Uterus (tissue), 2 donors: ENCODE data around the gene SLC34A3.

Experiments
- CTCF ChIP-seq, 4 experiments: fragments of 200-600 bp in 2 of 4; fragments of 450-650 bp in 2 of 4; sonication (generic) in 2 of 4; IDR thresholded peaks; one replicate each; pipeline ENCODE4 v1.5.1; 2016 to 2019; ENCODE audit warnings: antibody characterized with exemption in 4 of 4, mild to moderate bottlenecking in 2 of 4, moderate library complexity in 1 of 4
- POLR2A ChIP-seq, 2 donors: fragments of 450-650 bp; IDR thresholded peaks; one replicate each; pipeline ENCODE4 v1.6.1; 2016; ENCODE audit warnings: antibody characterized with exemption in 2 of 2, mild to moderate bottlenecking in 1 of 2, moderate library complexity in 1 of 2

GRCh38 chr9:137247916-137248175 lies 17.1 kb downstream of the SLC34A3 start:
- TF ChIP-seq CTCF (IDR thresholded peaks at IDR 0.05) (no peak), POLR2A (IDR thresholded peaks at IDR 0.05) (no peak)
